HepG2 (cell line): ENCODE results near the gene HECTD4. TPM values are rescaled to one million over a fixed set of nuclear protein-coding genes. Genes with fewer than 3 reads are reported as not detected.

ENCODE experiments used
- ATAC-seq: fragments of 200-7000 bp; cut with Tn5 transposase; 3 replicates; pipeline ENCODE4 v1.9.1; 2020; ENCODE audit warnings: mild to moderate bottlenecking, moderate library complexity
- BruUV-seq: library from RNA; stranded (reverse); fragments of 400-500 nt; replicated peaks from 2 replicates; lab custom pipeline; 2021; lab: Mats Ljungman, UMichigan
- CTCF ChIA-PET: fragments of 300-600 bp; formaldehyde crosslinking; extraction: SDS; loops from one replicate; lab custom pipeline; 2021; ENCODE audit warnings: low total read pairs, inconsistent platforms, low intra/inter-chr PET ratio; lab: Yijun Ruan, JAX
- POLR2A ChIA-PET: fragments of 350-600 bp; sonication (Branson Sonifier 250); formaldehyde crosslinking; loops from one replicate; lab custom pipeline; 2020; ENCODE audit warnings: antibody characterized with exemption, inconsistent platforms; lab: Yijun Ruan, JAX
- DNase-seq: peaks from one replicate; pipeline ENCODE4 v3.0.0-alpha.2; 2015; ENCODE audit warnings: low spot score
- FAIRE-seq: peaks from 3 replicates; lab custom pipeline; 2011; peaks lifted over from hg19 to GRCh38; lab: Jason Lieb, UNC
- H2AFZ ChIP-seq: one replicate; pipeline ENCODE4 v1.6.1; 2011; ENCODE audit warnings: low read length, inconsistent platforms
- H3K27ac ChIP-seq: fragments of 300-600 bp; 3 replicates; pipeline ENCODE4 v1.8.0; 2011; ENCODE audit warnings: mixed run types, mild to moderate bottlenecking, mixed read lengths, low read length, inconsistent platforms; ENCODE audit not compliant: insufficient read depth; ENCODE audit errors: extremely low read length
- H3K27me3 ChIP-seq, 2 experiments: fragments of 200-600 bp in 1 of 2; 2 replicates in 1 of 2; 3 replicates in 1 of 2; pipeline versions ENCODE4 v1.6.0 to v1.8.0; 2011; ENCODE audit warnings: low read length in 2 of 2, mild to moderate bottlenecking in 2 of 2, moderate library complexity in 2 of 2, inconsistent platforms in 1 of 2; ENCODE audit not compliant: insufficient read depth in 2 of 2, control insufficient read depth in 1 of 2
- H3K36me3 ChIP-seq, 2 experiments: fragments of 200-600 bp in 1 of 2; replicated peaks in 1 of 2; 2 replicates in 1 of 2; 3 replicates in 1 of 2; pipeline versions ENCODE4 v1.5.1 to v1.8.0; 2011; ENCODE audit warnings: low read length in 2 of 2, inconsistent platforms in 1 of 2; ENCODE audit not compliant: insufficient read depth in 2 of 2, control insufficient read depth in 1 of 2
- H3K4me1 ChIP-seq: 2 replicates; pipeline ENCODE4 v1.5.1; 2012; ENCODE audit warnings: low read length, inconsistent platforms; ENCODE audit not compliant: insufficient read depth
- H3K4me2 ChIP-seq: 2 replicates; pipeline ENCODE4 v1.6.0; 2011; ENCODE audit warnings: low read depth, low read length, inconsistent platforms
- H3K4me3 ChIP-seq, 3 experiments: fragments of 200-600 bp in 1 of 3; sonication (generic), shearing (Covaris generic) in 1 of 3; replicated peaks in 1 of 3; 2 replicates each; pipeline ENCODE4 v1.5.1; 2011 to 2016; ENCODE audit warnings: low read length in 3 of 3, inconsistent platforms in 2 of 3, low read depth in 2 of 3, mild to moderate bottlenecking in 2 of 3, control low read depth in 1 of 3, mixed read lengths in 1 of 3; ENCODE audit not compliant: insufficient read depth in 1 of 3
- H3K79me2 ChIP-seq: one replicate; pipeline ENCODE4 v1.6.1; 2011; ENCODE audit warnings: low read length, inconsistent platforms; ENCODE audit not compliant: insufficient read depth
- H3K9ac ChIP-seq: 2 replicates; pipeline ENCODE4 v1.6.0; 2011; ENCODE audit warnings: mild to moderate bottlenecking, low read depth, low read length, inconsistent platforms; ENCODE audit not compliant: insufficient read depth
- H3K9me3 ChIP-seq: 2 replicates; pipeline ENCODE4 v1.5.1; 2012; ENCODE audit warnings: mild to moderate bottlenecking, low read length
- H4K20me1 ChIP-seq: 2 replicates; pipeline ENCODE4 v1.6.0; 2011; ENCODE audit warnings: inconsistent platforms, mild to moderate bottlenecking, low read length, moderate library complexity; ENCODE audit not compliant: insufficient read depth
- AGO2 ChIP-seq: fragments of 200-400 bp; formaldehyde crosslinking; optimal IDR thresholded peaks from 2 replicates; pipeline ENCODE3; 2017; ENCODE audit warnings: mild to moderate bottlenecking, low read depth, low read length, moderate library complexity
- CSRNP2 ChIP-seq: sonication (generic); formaldehyde crosslinking; conservative IDR thresholded peaks from 2 replicates; pipeline ENCODE4 v1.8.0; 2022; ENCODE audit warnings: low read depth, missing genetic modification reagents
- ETS1 ChIP-seq: sonication (generic); formaldehyde crosslinking; IDR thresholded peaks from 2 replicates; pipeline ENCODE4 v1.4.0; 2020; ENCODE audit warnings: missing genetic modification reagents
- HNRNPUL1 ChIP-seq: fragments of 200-400 bp; formaldehyde crosslinking; IDR thresholded peaks from 2 replicates; pipeline ENCODE4 v1.6.1; 2017; ENCODE audit warnings: low read depth, mild to moderate bottlenecking, low read length, moderate library complexity
- NFKB2 ChIP-seq: sonication (generic); formaldehyde crosslinking; IDR thresholded peaks from 2 replicates; pipeline ENCODE4 v1.4.0; 2020; ENCODE audit warnings: missing genetic modification reagents, borderline replicate concordance
- RFX5 ChIP-seq: IDR thresholded peaks from 2 replicates; pipeline ENCODE4 v1.6.1; 2011; ENCODE audit warnings: low read depth, low read length, improper control_type of control experiment
- RFXANK ChIP-seq: IDR thresholded peaks from 2 replicates; pipeline ENCODE4 v1.6.1; 2016
- SOX6 ChIP-seq, 2 experiments: fragments of 450-650 bp in 1 of 2; sonication (generic) in 1 of 2; formaldehyde crosslinking in 1 of 2; IDR thresholded peaks; 2 replicates each; pipeline versions ENCODE4 v1.4.0 to v1.6.1; 2017 to 2020; ENCODE audit warnings: antibody characterized with exemption in 1 of 2, mild to moderate bottlenecking in 1 of 2, missing genetic modification reagents in 1 of 2
- ZKSCAN5 ChIP-seq: sonication (generic); formaldehyde crosslinking; IDR thresholded peaks from 2 replicates; pipeline ENCODE4 v1.5.1; 2020; ENCODE audit warnings: mild to moderate bottlenecking, missing genetic modification reagents
- ZNF12 ChIP-seq: sonication (generic); formaldehyde crosslinking; IDR thresholded peaks from 2 replicates; pipeline ENCODE4 v1.5.0; 2020; ENCODE audit warnings: missing genetic modification reagents
- ZNF331 ChIP-seq: sonication (generic); formaldehyde crosslinking; IDR thresholded peaks from 2 replicates; pipeline ENCODE4 v1.4.0; 2020; ENCODE audit warnings: missing genetic modification reagents
- ZNF530 ChIP-seq: sonication (generic); formaldehyde crosslinking; IDR thresholded peaks from 2 replicates; pipeline ENCODE4 v1.5.0; 2020; ENCODE audit warnings: low read depth, mild to moderate bottlenecking, missing genetic modification reagents
- ZNF747 ChIP-seq: sonication (generic); formaldehyde crosslinking; IDR thresholded peaks from 2 replicates; pipeline ENCODE4 v1.8.1; 2023; ENCODE audit warnings: missing genetic modification reagents, mild to moderate bottlenecking, borderline replicate concordance
- ZNF749 ChIP-seq: sonication (generic); formaldehyde crosslinking; IDR thresholded peaks from 2 replicates; pipeline ENCODE4 v1.8.0; 2022; ENCODE audit warnings: mild to moderate bottlenecking, missing genetic modification reagents, moderate library complexity, borderline replicate concordance
- ZSCAN21 ChIP-seq: sonication (generic); formaldehyde crosslinking; IDR thresholded peaks from 2 replicates; pipeline ENCODE4 v1.8.0; 2022; ENCODE audit warnings: mild to moderate bottlenecking, missing genetic modification reagents, moderate library complexity, borderline replicate concordance
- WGBS: methylation state at CpG from one replicate; pipeline ENCODE4 v1.1.6; 2017; ENCODE audit warnings: low lambda C conversion rate; 5-methylcytosine and 5-hydroxymethylcytosine counted together
- in situ Hi-C: cut with HindIII; loops from 2 replicates; pipeline ENCODE4 v1.10.0; 2017; ENCODE audit warnings: low pct_unique_long_range_greater_than_20kb; ENCODE audit not compliant: extremely low pct_ligation_motif_present
- intact Hi-C: fragments of 100-400 bp; cut with micrococcal nuclease; formaldehyde crosslinking; loops from one replicate; pipeline ENCODE4 v1.10.0; 2022; ENCODE audit not compliant: unreplicated experiment
- polyA plus RNA-seq, 8 experiments: library from polyadenylated mRNA; depleted of rRNA in 3 of 8; stranded (reverse) in 7 of 8; unstranded in 1 of 8; fragments of >200 nt; fragmentation: Illumina TruSeq in 4 of 8; extraction: Trizol in 4 of 8; gene quantifications; 2 replicates each; pipeline versions ENCODE4 v1.2.1 to v1.2.3, GENCODE V29; 2011 to 2016; ENCODE audit warnings: low read depth in 4 of 8, missing spikeins in 1 of 8, mixed read lengths in 1 of 8; ENCODE audit not compliant: insufficient read depth in 1 of 8
- total RNA-seq, 5 experiments: library from RNA; depleted of rRNA; stranded (reverse); fragments of >200 nt; fragmentation: Illumina TruSeq; extraction: Trizol; gene quantifications; 2 replicates each; pipeline ENCODE4 v1.2.3, GENCODE V29; 2016; ENCODE audit warnings: low read depth in 1 of 5

The HECTD4 gene
- total and polyA plus RNA-seq, 2 of the 13 experiments (the other 11 are each of a cell fraction or from before 2014, with no cell fraction given): 9.0 to 11.4 TPM

- ChIA-PET POLR2A (no interaction called here), CTCF (no interaction called here)
- no peaks in the 10 kb centered on the region for H4K20me1 ChIP-seq
- H3K9ac ChIP-seq: no peak overlapping the region
- no peak for FAIRE-seq
- H3K27me3 ChIP-seq: no peaks in the 10 kb centered on the region
- intact Hi-C loops (no loop called here), in situ Hi-C loops (no loop called here)
- H3K36me3 ChIP-seq: peaks cover 10 to 53% of the 10 kb centered on the region in 2 experiments; a peak in 4 of 5 replicates
- ATAC-seq: no peak
- no peaks in the 10 kb centered on the region for H3K79me2 ChIP-seq
- BruUV-seq: no TSS peak
- H3K4me1 ChIP-seq: peaks cover 16% of the 10 kb centered on the region
- H3K4me2 ChIP-seq: no peak overlapping the region
- H3K27ac ChIP-seq: no peak overlapping the region
- H3K4me3 ChIP-seq: no peak overlapping the region
- DNase-seq: no peak
- WGBS: 100% methylated on average over 2 of the region's 3 CpGs
- no peak overlapping the region for H2AFZ ChIP-seq
- H3K9me3 ChIP-seq: no peaks in the 10 kb centered on the region
- TF ChIP-seq SOX6 (IDR thresholded peaks at IDR 0.05) (no peak), SOX6 (CRISPR knock-in tag; IDR thresholded peaks at IDR 0.05) (no peak), NFKB2 (CRISPR knock-in tag) (no peak), ZNF12 (CRISPR knock-in tag) (no peak), ZNF530 (CRISPR knock-in tag) (no peak), CSRNP2 (no peak), ZNF749 (CRISPR knock-in tag) (no peak), AGO2 (no peak), RFX5 (no peak), ETS1 (CRISPR knock-in tag) (no peak), ZNF331 (CRISPR knock-in tag) (no peak), RFXANK (no peak), ZKSCAN5 (CRISPR knock-in tag) (no peak), ZNF747 (CRISPR knock-in tag) (no peak), HNRNPUL1 (no peak), ZSCAN21 (CRISPR knock-in tag) (no peak)
These were observed 234.2 kb downstream of the HECTD4 start for GRCh38 chr12:112148031-112148513.
